SK-N-SH treated with all-trans-retinoic acid at 6 μM for 48 hours (cell line): ENCODE data around the gene HSD17B11.

ENCODE experiments used
- ATAC-seq: fragments of 200-7000 bp; cut with Tn5 transposase; 3 replicates; pipeline ENCODE4 v1.9.1; 2020; ENCODE audit warnings: mild to moderate bottlenecking, moderate library complexity
- BACH2 ChIP-seq: fragments of 250-450 bp; sonication (Bioruptor Pico); IDR thresholded peaks from 2 replicates; pipeline ENCODE4 v1.9.0; 2021; ENCODE audit warnings: mild to moderate bottlenecking, borderline replicate concordance
- CSDC2 ChIP-seq: fragments of 250-450 bp; sonication (Bioruptor Pico); IDR thresholded peaks from 2 replicates; pipeline ENCODE4 v1.5.0; 2020; ENCODE audit warnings: mild to moderate bottlenecking, moderate library complexity
- ESRRG ChIP-seq: fragments of 250-450 bp; sonication (Bioruptor Pico); IDR thresholded peaks from 2 replicates; pipeline ENCODE4 v1.6.1; 2021; ENCODE audit warnings: mild to moderate bottlenecking
- GLIS3 ChIP-seq: fragments of 250-450 bp; sonication (Bioruptor Pico); IDR thresholded peaks from 2 replicates; pipeline ENCODE4 v1.5.0; 2020; ENCODE audit warnings: mild to moderate bottlenecking, moderate library complexity
- ISL1 ChIP-seq: fragments of 250-450 bp; sonication (Bioruptor Pico); IDR thresholded peaks from 2 replicates; pipeline ENCODE4 v2.1.2; 2022; ENCODE audit warnings: mild to moderate bottlenecking, moderate library complexity
- OSR1 ChIP-seq: fragments of 250-450 bp; sonication (Bioruptor Pico); IDR thresholded peaks from 2 replicates; pipeline ENCODE4 v1.8.0; 2022; ENCODE audit warnings: moderate library complexity, mild to moderate bottlenecking, inconsistent platforms
- SNAI2 ChIP-seq: fragments of 250-450 bp; sonication (Bioruptor Pico); IDR thresholded peaks from 2 replicates; pipeline ENCODE4 v1.5.0; 2020; ENCODE audit warnings: mild to moderate bottlenecking, moderate library complexity
- TCF4 ChIP-seq: fragments of 250-450 bp; sonication (Bioruptor Pico); IDR thresholded peaks from 2 replicates; pipeline ENCODE4 v1.8.0; 2021; ENCODE audit warnings: mild to moderate bottlenecking, moderate library complexity, borderline replicate concordance
- TOX ChIP-seq: fragments of 250-450 bp; sonication (Bioruptor Pico); IDR thresholded peaks from 2 replicates; pipeline ENCODE4 v1.8.0; 2021; ENCODE audit warnings: mild to moderate bottlenecking, moderate library complexity, borderline replicate concordance
- ZC3H10 ChIP-seq: fragments of 250-450 bp; sonication (Bioruptor Pico); IDR thresholded peaks from 2 replicates; pipeline ENCODE4 v1.5.1; 2021; ENCODE audit warnings: mild to moderate bottlenecking, moderate library complexity
- ZFP30 ChIP-seq: fragments of 450-650 bp; formaldehyde crosslinking; IDR thresholded peaks from 2 replicates; pipeline ENCODE4 v1.5.0; 2022; ENCODE audit warnings: mild to moderate bottlenecking, moderate library complexity
- ZNF565 ChIP-seq: fragments of 450-650 bp; formaldehyde crosslinking; conservative IDR thresholded peaks from 2 replicates; pipeline ENCODE4 v1.5.0; 2020; ENCODE audit warnings: low read depth, mild to moderate bottlenecking, moderate library complexity
- ZNF70 ChIP-seq: fragments of 450-650 bp; formaldehyde crosslinking; IDR thresholded peaks from 2 replicates; pipeline ENCODE4 v1.5.0; 2020; ENCODE audit warnings: mild to moderate bottlenecking, moderate library complexity
- ZNF8 ChIP-seq: fragments of 450-650 bp; formaldehyde crosslinking; IDR thresholded peaks from 2 replicates; pipeline ENCODE4 v1.5.0; 2020; ENCODE audit warnings: mild to moderate bottlenecking, moderate library complexity
- TF ChIP-seq, protein P1 (sequence below): fragments of 250-450 bp; sonication (Bioruptor Pico); IDR thresholded peaks from 2 replicates; pipeline ENCODE4 v1.5.1; 2020; ENCODE audit warnings: low read depth, mild to moderate bottlenecking, moderate library complexity
- TF ChIP-seq, protein P2 (sequence below): fragments of 250-450 bp; sonication (Bioruptor Pico); IDR thresholded peaks from 2 replicates; pipeline ENCODE4 v1.5.1; 2021; ENCODE audit warnings: mild to moderate bottlenecking, moderate library complexity
- TF ChIP-seq, protein P3 (sequence below): fragments of 250-450 bp; sonication (Bioruptor Pico); IDR thresholded peaks from 2 replicates; pipeline ENCODE4 v1.8.0; 2020; ENCODE audit warnings: mild to moderate bottlenecking, moderate library complexity, borderline replicate concordance
- TF ChIP-seq, protein P4 (sequence below): fragments of 250-450 bp; sonication (Bioruptor Pico); IDR thresholded peaks from 2 replicates; pipeline ENCODE4 v1.5.0; 2020; ENCODE audit warnings: mild to moderate bottlenecking, moderate library complexity

The HSD17B11 gene

DNA sequence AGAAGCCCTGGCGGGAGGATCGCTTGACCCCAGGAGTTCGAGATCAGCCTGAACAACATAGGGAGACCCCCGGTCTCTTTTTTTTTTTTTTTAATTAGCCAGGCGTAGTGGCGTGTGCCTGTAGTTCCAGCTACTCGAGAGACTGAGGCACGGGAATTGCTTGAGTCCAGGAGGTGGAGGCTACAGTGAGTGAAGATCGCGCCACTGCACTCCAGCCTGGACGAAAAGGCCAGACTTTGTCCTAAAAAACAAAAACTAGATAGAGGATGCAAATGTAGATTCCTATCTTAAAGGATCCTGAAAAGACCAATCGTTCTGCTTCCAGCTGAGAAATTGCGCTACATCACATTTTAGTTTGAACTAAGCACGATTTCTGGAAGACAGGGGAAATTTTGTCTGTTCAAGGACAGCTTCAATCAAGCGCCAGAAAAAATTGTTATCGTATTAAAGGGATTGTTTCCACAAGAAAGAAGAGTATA, 627 bp upstream of the HSD17B11 start:
- ATAC-seq, result peak; percentile 31
- TF ChIP-seq, protein P1, sequence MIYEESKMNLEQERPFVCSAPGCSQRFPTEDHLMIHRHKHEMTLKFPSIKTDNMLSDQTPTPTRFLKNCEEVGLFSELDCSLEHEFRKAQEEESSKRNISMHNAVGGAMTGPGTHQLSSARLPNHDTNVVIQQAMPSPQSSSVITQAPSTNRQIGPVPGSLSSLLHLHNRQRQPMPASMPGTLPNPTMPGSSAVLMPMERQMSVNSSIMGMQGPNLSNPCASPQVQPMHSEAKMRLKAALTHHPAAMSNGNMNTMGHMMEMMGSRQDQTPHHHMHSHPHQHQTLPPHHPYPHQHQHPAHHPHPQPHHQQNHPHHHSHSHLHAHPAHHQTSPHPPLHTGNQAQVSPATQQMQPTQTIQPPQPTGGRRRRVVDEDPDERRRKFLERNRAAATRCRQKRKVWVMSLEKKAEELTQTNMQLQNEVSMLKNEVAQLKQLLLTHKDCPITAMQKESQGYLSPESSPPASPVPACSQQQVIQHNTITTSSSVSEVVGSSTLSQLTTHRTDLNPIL (CRISPR knock-in tag), result no peak
- TF ChIP-seq ISL1 (CRISPR knock-in tag), result no peak
- no peak for TF ChIP-seq BACH2 (CRISPR knock-in tag)
- no peak for TF ChIP-seq TCF4 (CRISPR knock-in tag)
- no peak for TF ChIP-seq GLIS3
- no peak for TF ChIP-seq OSR1 (CRISPR knock-in tag)
- TF ChIP-seq ZC3H10 (CRISPR knock-in tag), result no peak

DNA sequence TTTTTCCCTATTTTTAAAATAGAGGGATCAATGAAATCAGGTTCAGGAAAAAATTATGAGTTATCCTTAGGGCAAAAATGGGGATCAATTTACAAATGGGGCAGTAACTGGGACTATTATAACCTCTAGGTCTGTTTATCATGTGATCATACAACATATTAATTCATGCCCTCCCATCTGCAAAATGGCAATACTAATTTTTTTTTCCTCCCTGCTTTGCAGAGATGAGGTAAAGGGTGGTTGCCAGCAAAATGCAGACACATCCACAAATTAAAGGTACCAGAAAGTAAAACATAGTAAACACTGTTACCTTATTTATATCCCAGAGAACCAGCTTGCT, 467 bp downstream of the HSD17B11 start:
- ATAC-seq, result peak; percentile 21
- TF ChIP-seq BACH2 (CRISPR knock-in tag), result no peak
- no peak for TF ChIP-seq ISL1 (CRISPR knock-in tag)
- TF ChIP-seq, protein P1 (CRISPR knock-in tag), result no peak
- TF ChIP-seq ZNF8, result no peak
- TF ChIP-seq ZFP30 (CRISPR knock-in tag), result no peak
- TF ChIP-seq GLIS3, result no peak
- TF ChIP-seq, protein P2, sequence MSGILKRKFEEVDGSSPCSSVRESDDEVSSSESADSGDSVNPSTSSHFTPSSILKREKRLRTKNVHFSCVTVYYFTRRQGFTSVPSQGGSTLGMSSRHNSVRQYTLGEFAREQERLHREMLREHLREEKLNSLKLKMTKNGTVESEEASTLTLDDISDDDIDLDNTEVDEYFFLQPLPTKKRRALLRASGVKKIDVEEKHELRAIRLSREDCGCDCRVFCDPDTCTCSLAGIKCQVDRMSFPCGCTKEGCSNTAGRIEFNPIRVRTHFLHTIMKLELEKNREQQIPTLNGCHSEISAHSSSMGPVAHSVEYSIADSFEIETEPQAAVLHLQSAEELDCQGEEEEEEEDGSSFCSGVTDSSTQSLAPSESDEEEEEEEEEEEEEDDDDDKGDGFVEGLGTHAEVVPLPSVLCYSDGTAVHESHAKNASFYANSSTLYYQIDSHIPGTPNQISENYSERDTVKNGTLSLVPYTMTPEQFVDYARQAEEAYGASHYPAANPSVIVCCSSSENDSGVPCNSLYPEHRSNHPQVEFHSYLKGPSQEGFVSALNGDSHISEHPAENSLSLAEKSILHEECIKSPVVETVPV, result no peak
- TF ChIP-seq, protein P3, sequence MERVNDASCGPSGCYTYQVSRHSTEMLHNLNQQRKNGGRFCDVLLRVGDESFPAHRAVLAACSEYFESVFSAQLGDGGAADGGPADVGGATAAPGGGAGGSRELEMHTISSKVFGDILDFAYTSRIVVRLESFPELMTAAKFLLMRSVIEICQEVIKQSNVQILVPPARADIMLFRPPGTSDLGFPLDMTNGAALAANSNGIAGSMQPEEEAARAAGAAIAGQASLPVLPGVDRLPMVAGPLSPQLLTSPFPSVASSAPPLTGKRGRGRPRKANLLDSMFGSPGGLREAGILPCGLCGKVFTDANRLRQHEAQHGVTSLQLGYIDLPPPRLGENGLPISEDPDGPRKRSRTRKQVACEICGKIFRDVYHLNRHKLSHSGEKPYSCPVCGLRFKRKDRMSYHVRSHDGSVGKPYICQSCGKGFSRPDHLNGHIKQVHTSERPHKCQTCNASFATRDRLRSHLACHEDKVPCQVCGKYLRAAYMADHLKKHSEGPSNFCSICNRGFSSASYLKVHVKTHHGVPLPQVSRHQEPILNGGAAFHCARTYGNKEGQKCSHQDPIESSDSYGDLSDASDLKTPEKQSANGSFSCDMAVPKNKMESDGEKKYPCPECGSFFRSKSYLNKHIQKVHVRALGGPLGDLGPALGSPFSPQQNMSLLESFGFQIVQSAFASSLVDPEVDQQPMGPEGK (CRISPR knock-in tag), result no peak
- TF ChIP-seq ZC3H10 (CRISPR knock-in tag), result no peak
- TF ChIP-seq ZNF70 (CRISPR knock-in tag), result no peak
- no peak for TF ChIP-seq SNAI2 (CRISPR knock-in tag)
- no peak for TF ChIP-seq ESRRG (CRISPR knock-in tag)
- no peak for TF ChIP-seq TOX
- no peak for TF ChIP-seq ZNF565 (CRISPR knock-in tag)
- no peak for TF ChIP-seq CSDC2 (CRISPR knock-in tag)
- TF ChIP-seq TCF4 (CRISPR knock-in tag), result no peak
- TF ChIP-seq OSR1 (CRISPR knock-in tag), result no peak

DNA sequence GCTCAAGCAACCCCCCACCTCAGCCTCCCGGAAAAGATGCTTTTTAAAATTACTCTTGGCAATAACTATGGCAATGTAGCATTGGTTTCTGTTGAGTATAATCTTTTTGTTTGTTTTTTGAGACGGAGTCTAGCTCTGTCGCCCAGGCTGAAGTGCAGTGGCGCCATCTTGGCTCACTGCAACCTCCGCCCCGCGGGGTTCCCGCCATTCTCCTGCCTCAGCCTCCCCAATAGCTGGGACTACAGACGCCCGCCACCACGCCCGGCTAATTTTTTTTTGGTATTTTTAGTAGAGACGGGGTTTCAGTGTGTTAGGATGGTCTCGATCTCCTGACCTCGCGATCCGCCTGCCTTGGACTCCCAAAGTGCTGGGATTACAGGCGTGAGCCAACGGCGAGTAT, 933 bp downstream of the HSD17B11 start:
- peak; percentile 60 for ATAC-seq

DNA sequence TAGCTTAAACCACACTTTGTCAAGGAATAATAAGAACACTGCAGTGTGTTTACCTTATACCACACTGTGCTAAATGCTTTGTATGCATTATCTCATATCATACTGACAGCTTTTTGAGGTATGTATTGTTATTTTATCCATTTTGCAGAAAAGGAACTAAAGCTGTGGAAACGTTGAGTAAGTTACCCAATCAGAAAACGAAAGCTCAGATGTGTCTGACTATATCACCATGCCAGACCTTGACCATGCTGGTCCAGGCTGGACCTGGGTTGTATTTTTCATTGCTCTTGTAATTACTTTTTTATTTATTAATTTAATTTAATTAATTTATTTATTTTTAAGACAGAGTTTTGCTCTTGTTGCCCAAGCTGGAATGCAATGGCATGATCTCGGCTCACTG, 2.1 kb downstream of the HSD17B11 start:
- TF ChIP-seq ZNF565 (CRISPR knock-in tag), result no peak
- TF ChIP-seq SNAI2 (CRISPR knock-in tag), result no peak
- TF ChIP-seq, protein P4, sequence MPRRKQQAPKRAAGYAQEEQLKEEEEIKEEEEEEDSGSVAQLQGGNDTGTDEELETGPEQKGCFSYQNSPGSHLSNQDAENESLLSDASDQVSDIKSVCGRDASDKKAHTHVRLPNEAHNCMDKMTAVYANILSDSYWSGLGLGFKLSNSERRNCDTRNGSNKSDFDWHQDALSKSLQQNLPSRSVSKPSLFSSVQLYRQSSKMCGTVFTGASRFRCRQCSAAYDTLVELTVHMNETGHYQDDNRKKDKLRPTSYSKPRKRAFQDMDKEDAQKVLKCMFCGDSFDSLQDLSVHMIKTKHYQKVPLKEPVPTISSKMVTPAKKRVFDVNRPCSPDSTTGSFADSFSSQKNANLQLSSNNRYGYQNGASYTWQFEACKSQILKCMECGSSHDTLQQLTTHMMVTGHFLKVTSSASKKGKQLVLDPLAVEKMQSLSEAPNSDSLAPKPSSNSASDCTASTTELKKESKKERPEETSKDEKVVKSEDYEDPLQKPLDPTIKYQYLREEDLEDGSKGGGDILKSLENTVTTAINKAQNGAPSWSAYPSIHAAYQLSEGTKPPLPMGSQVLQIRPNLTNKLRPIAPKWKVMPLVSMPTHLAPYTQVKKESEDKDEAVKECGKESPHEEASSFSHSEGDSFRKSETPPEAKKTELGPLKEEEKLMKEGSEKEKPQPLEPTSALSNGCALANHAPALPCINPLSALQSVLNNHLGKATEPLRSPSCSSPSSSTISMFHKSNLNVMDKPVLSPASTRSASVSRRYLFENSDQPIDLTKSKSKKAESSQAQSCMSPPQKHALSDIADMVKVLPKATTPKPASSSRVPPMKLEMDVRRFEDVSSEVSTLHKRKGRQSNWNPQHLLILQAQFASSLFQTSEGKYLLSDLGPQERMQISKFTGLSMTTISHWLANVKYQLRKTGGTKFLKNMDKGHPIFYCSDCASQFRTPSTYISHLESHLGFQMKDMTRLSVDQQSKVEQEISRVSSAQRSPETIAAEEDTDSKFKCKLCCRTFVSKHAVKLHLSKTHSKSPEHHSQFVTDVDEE (CRISPR knock-in tag), result no peak
- no peak for TF ChIP-seq ZC3H10 (CRISPR knock-in tag)
- TF ChIP-seq, protein P1 (CRISPR knock-in tag), result no peak
- no peak for TF ChIP-seq TOX
- no peak for ATAC-seq
